GM10266 (cell line): ENCODE data around the gene STK32C.

Source experiments
- DNase-seq: peaks from one replicate; pipeline ENCODE4 v3.0.0; 2012; ENCODE audit errors: extremely low spot score
- TF ChIP-seq, protein P1 (sequence below): IDR thresholded peaks from 2 replicates; pipeline ENCODE4 v1.5.1; 2012; ENCODE audit warnings: mild to moderate bottlenecking, low read depth; ENCODE audit not compliant: control insufficient read depth, insufficient read depth; ENCODE audit errors: missing control alignments

STK32C gene

DNA sequence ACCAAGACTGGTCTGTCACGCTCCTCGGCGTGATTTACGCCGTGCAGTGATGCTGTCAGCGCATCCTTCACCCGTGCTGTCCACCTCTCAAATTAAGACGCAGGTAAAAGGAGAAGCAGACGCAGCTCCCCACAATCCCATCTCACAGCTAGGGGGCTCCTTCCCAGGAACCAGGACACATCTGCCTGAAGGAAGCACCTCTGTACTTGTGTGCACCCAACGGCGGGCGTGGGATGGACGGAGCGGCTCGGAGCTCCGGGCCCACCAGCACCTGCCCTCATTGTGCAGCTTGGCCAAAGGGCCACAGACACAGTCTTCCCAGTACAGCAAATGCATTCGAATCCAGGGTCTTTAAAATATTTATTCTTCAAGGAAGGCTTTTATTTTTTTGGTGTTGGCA is 55.3 kb downstream of the STK32C start:
- no peak for DNase-seq
- TF ChIP-seq, protein P1, sequence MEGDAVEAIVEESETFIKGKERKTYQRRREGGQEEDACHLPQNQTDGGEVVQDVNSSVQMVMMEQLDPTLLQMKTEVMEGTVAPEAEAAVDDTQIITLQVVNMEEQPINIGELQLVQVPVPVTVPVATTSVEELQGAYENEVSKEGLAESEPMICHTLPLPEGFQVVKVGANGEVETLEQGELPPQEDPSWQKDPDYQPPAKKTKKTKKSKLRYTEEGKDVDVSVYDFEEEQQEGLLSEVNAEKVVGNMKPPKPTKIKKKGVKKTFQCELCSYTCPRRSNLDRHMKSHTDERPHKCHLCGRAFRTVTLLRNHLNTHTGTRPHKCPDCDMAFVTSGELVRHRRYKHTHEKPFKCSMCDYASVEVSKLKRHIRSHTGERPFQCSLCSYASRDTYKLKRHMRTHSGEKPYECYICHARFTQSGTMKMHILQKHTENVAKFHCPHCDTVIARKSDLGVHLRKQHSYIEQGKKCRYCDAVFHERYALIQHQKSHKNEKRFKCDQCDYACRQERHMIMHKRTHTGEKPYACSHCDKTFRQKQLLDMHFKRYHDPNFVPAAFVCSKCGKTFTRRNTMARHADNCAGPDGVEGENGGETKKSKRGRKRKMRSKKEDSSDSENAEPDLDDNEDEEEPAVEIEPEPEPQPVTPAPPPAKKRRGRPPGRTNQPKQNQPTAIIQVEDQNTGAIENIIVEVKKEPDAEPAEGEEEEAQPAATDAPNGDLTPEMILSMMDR: no peak

- TF ChIP-seq, protein P1: no peak
- DNase-seq: no peak
These were observed 55.8 kb downstream of the STK32C start for GRCh38 chr10:132251928-132252327.

DNA sequence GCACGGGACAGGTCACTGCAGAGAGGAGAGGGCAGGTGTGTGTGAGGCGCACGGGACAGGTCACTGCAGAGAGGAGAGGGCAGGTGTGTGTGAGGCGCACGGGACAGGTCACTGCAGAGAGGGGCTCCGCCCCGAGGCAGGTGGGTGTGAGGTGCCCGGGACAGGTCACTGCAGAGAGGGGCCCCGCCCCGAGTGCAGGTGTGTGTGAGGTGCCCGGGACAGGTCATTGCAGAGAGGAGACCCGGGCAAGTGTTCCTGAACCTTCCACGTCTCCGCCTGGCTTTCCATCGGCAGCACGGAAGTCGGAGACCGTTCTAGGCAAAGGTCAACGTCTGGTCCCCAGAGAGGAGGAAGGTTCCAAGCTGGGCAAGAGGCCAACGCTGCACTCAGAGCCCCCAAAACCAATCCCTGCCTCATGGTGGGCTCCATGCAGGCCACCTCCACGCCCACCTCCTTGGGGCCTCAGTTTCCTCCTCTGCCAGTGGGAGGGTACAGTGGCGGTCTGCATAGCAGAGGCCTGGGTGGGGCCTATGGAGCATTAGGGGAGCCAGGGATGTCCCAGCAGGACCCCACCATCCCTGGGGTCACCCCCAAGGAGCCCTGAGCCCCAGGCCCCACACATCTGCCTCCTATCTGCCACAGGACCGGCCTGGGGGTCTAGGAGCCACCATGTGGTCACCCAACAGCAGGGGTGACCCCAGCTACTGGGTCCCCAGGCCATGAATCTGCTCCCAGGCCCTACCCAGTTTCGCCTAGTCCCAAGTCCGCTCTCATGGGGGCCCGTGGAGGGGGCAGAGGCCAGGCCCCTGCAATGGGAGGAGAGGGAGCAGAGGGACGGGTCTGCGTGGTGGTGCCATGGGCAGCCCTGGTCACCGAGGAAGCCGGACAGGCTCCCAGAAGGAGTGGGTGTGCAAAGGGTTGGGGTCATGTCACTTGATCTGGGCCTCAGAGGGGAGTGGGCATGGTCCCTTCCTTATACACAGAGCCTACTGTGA is 57.0 kb downstream of the STK32C start:
- TF ChIP-seq, protein P1: no peak
- DNase-seq: no peak

- TF ChIP-seq, protein P1: no peak
- no peak for DNase-seq
These were observed 57.9 kb downstream of the STK32C start for GRCh38 chr10:132249824-132250375.

DNA sequence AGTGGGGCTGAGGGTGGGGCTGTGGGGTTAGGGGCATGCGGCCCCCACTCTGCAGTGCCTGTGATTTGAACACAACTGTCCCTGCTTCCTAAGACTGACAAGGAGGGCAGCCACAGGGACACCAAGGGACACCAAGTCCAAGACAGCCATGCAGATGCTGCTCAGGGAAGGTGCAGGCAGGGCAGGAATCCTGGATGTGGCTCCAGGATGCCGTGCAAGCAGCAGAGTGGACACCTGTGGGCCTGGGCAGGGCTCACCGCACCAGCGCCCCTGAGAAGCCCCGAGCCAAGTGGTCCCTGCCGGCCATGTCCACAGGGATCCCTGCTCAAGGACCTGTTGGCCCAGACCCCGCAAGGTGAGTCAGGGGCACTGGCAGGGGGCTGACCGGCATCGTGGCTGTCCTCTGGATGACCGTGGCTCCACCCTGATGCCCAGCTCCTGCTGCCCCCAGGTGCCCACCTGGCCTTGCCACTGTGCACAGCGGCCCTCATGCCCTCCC is 58.5 kb downstream of the STK32C start:
- TF ChIP-seq, protein P1: no peak
- no peak for DNase-seq

GRCh38 chr10:132248455-132249225 is 59.1 kb downstream of the STK32C start:
- TF ChIP-seq, protein P1: no peak
- peak; percentile 90 for DNase-seq
